Activated CD8-positive, alpha-beta T cell treated with anti-CD3 and anti-CD28 coated beads for 36 hours (primary cell): ENCODE data around the gene PSMA6. TPM values are rescaled to one million over a fixed set of nuclear protein-coding genes. Genes with fewer than 3 reads are reported as not detected.

ENCODE experiments used
- ATAC-seq: fragments of 200-7000 bp; cut with Tn5 transposase; one replicate; pipeline ENCODE4 v1.10.0; 2021; ENCODE audit warnings: mild to moderate bottlenecking, moderate library complexity
- CTCF ChIA-PET: fragments of 350-600 bp; sonication (Branson Sonifier 250); formaldehyde crosslinking; loops from one replicate; lab custom pipeline; 2021; ENCODE audit warnings: antibody characterized with exemption; lab: Charles Lee
- POLR2A ChIA-PET: fragments of 350-600 bp; sonication (Branson Sonifier 250); formaldehyde crosslinking; loops from one replicate; lab custom pipeline; 2021; ENCODE audit warnings: antibody characterized with exemption; lab: Charles Lee
- DNase-seq: peaks from one replicate; pipeline ENCODE4 v3.0.0-alpha.2; 2020
- H3K27ac Mint-ChIP-seq: one replicate; pipeline ENCODE4 v1.8.0; 2021; ENCODE audit warnings: mild to moderate bottlenecking, mixed read lengths
- H3K27me3 Mint-ChIP-seq: one replicate; pipeline ENCODE4 v1.8.0; 2021; ENCODE audit warnings: mixed read lengths
- H3K36me3 Mint-ChIP-seq: one replicate; pipeline ENCODE4 v1.8.0; 2021; ENCODE audit warnings: low read depth, mixed read lengths
- H3K4me1 Mint-ChIP-seq: one replicate; pipeline ENCODE4 v1.8.0; 2021; ENCODE audit warnings: low read depth, mixed read lengths
- H3K4me3 Mint-ChIP-seq: one replicate; pipeline ENCODE4 v1.8.0; 2021; ENCODE audit warnings: mild to moderate bottlenecking, moderate library complexity, mixed read lengths
- H3K9me3 Mint-ChIP-seq: one replicate; pipeline ENCODE4 v1.8.0; 2021; ENCODE audit warnings: mixed read lengths
- intact Hi-C: fragments of 100-400 bp; cut with micrococcal nuclease; formaldehyde crosslinking; loops from one replicate; pipeline ENCODE4 v1.10.0; 2022
- total RNA-seq, 2 experiments: library from RNA; stranded (reverse); gene quantifications; one replicate each; pipeline ENCODE4 v1.2.3, GENCODE V29; 2021
- TF ChIP-seq, protein P1 (sequence below): fragments of 200-600 bp; IDR thresholded peaks from one replicate; pipeline ENCODE4 v1.8.0; 2022; ENCODE audit warnings: antibody characterized with exemption, mild to moderate bottlenecking

Gene PSMA6
- total RNA-seq, 2 experiments from 2014 or later = 361 to 393 TPM

DNA sequence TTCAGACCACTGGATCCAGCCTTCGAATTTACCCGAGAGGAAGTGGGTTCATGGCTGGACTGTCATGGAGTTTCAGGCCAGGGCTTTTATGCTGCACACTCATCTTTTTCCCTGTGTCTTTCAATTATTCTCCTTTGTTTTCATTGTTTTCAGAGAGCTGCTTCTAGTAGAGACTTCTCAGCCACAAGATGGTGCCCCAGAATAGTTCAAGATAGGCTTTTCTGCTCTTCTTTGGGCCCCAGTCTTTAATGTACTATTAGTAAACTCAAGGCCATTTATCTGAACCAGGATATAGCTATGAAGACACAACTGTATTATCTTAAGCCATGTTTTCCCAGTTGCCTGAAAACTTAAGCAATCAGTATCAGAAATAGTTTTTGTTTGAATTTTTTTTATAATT lies 30.4 kb upstream of the PSMA6 start:
- ATAC-seq (no peak), DNase-seq (no peak)
- H3K27ac Mint-ChIP-seq = no peak overlapping the region
- POLR2A ChIA-PET = no interaction called here
- intact Hi-C loops = no loop called here
- no peaks in the 10 kb centered on the region for H3K27me3 Mint-ChIP-seq
- peaks cover 8% of the 10 kb centered on the region for H3K36me3 Mint-ChIP-seq
- no peaks in the 10 kb centered on the region for H3K9me3 Mint-ChIP-seq
- H3K4me3 Mint-ChIP-seq = no peak overlapping the region
- CTCF ChIA-PET = interaction anchor here (0.7 to 3.0 kb wide), 11 partner anchors 20 to 160 kb away, joined by 3 to 9 read pairs (median 4); partner anchors contain the start of gene NFKBIA
- TF ChIP-seq, protein P1, sequence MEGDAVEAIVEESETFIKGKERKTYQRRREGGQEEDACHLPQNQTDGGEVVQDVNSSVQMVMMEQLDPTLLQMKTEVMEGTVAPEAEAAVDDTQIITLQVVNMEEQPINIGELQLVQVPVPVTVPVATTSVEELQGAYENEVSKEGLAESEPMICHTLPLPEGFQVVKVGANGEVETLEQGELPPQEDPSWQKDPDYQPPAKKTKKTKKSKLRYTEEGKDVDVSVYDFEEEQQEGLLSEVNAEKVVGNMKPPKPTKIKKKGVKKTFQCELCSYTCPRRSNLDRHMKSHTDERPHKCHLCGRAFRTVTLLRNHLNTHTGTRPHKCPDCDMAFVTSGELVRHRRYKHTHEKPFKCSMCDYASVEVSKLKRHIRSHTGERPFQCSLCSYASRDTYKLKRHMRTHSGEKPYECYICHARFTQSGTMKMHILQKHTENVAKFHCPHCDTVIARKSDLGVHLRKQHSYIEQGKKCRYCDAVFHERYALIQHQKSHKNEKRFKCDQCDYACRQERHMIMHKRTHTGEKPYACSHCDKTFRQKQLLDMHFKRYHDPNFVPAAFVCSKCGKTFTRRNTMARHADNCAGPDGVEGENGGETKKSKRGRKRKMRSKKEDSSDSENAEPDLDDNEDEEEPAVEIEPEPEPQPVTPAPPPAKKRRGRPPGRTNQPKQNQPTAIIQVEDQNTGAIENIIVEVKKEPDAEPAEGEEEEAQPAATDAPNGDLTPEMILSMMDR = no peak
- H3K4me1 Mint-ChIP-seq = peaks cover 3% of the 10 kb centered on the region

DNA sequence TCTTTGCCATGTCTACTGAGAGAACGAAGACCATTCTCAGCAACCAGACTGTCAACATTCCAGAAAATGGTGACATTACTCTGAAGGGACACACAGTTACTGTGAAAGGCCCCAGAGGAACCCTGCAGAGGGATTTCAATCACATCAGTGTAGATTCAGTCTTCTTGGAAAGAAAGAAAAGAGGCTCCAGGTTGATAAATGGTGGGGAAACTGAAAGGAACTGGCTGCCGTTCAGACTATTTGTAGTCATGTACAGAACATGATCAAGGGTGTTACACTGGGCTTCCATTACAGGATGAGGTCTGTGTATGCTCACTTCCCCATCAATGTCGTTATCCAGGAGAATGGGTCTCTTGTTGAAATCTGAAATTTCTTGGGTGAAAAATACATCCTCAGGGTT lies 29.7 kb upstream of the PSMA6 start:
- Mint-ChIP-seq H3K36me3 (peaks cover 12% of the 10 kb centered on the region), H3K4me1 (peaks cover 3% of the 10 kb centered on the region), H3K27ac (peak overlapping the region; percentile 36), H3K27me3 (no peaks in the 10 kb centered on the region), H3K4me3 (no peak overlapping the region), H3K9me3 (no peaks in the 10 kb centered on the region)
- intact Hi-C loops = no loop called here
- ChIA-PET CTCF (interaction anchor here (0.7 to 3.0 kb wide), 12 partner anchors 19 to 160 kb away, joined by 3 to 9 read pairs (median 4); partner anchors contain the start of gene NFKBIA), POLR2A (interaction anchor here (0.5 kb wide), 1 partner anchor 806 kb away, joined by 3 read pairs; no protein-coding TSS in a partner anchor)
- TF ChIP-seq, protein P1 = no peak
- no peak for DNase-seq
- no peak for ATAC-seq

DNA sequence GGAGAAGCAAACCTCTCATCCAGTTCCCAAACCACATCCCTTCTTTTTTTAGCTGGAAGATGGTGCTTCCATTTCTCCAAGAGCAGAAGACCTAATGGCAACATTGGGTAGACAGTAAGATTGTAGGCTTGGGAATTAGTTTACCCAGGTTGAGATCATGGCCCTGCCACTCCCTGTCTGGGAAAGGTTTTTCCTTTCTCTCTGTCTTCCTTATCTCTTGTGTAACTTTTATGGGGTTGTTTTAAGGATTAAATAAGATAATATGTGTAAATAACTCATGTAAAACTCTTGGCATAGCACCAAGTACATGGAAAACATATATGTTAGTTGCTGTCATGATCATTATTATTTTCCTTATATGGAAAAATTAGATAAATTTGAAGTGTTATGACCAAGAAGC lies 23.2 kb upstream of the PSMA6 start:
- ChIA-PET POLR2A (interaction anchor here (1.8 kb wide), 1 partner anchor 17 kb away, joined by 7 read pairs; no protein-coding TSS in a partner anchor), CTCF (interaction anchor here (2.0 kb wide), 1 partner anchor 128 kb away, joined by 7 read pairs; no protein-coding TSS in a partner anchor)
- H3K9me3 Mint-ChIP-seq = no peaks in the 10 kb centered on the region
- H3K36me3 Mint-ChIP-seq = peaks cover 11% of the 10 kb centered on the region
- H3K27me3 Mint-ChIP-seq = no peaks in the 10 kb centered on the region
- TF ChIP-seq, protein P1 = no peak
- H3K27ac Mint-ChIP-seq = no peak overlapping the region
- no peaks in the 10 kb centered on the region for H3K4me1 Mint-ChIP-seq
- ATAC-seq (no peak), DNase-seq (no peak)
- no peak overlapping the region for H3K4me3 Mint-ChIP-seq
- intact Hi-C loops = no loop called here

DNA sequence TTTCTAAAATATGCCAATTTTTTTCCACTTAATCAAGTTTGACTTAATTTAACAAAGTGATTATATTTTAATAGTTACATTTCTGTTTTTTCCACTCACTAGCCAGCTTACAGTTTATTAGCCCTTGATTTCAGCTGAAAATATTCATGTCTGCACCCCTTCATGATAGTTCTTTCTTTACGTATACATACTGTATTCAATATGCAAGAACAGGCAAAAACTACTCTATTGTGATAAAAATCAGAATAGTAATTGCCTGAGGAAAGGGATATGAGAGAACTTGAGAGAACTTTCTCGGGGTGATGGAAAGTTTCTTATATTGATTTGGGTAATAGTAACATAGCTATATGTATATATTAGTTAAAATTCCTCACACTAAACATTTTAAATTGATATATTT lies 17.4 kb upstream of the PSMA6 start:
- CTCF ChIA-PET = interaction anchor here (0.9 to 1.2 kb wide), 3 partner anchors 9 to 139 kb away, joined by 3 to 4 read pairs (median 3); no protein-coding TSS in a partner anchor
- intact Hi-C loops = no loop called here
- Mint-ChIP-seq H3K9me3 (no peaks in the 10 kb centered on the region), H3K27me3 (no peaks in the 10 kb centered on the region), H3K4me1 (no peaks in the 10 kb centered on the region), H3K36me3 (peaks cover 9% of the 10 kb centered on the region), H3K4me3 (no peak overlapping the region), H3K27ac (no peak overlapping the region)
- no peak for ATAC-seq
- TF ChIP-seq, protein P1 = no peak
- no peak for DNase-seq
- POLR2A ChIA-PET = no interaction called here

DNA sequence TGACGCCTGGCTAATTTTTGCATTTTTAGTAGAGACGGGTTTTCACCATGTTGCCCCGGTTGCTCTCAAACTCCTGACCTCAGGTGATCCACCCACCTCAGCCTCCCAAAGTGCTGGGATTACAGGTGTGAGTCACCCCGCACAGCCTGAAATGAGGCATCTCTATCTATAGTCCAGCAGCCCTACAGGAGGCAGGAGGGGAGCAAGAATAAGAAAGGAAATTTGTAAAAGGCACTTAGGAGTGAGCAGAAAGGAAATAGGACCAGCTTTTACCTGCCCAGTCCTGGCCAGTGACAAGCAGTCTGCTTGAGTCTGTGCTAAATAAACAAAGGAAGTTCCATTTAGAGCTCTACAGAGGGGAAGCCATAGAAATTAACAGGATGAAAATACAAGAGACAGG lies 15.0 kb upstream of the PSMA6 start:
- ChIA-PET CTCF (no interaction called here), POLR2A (interaction anchor here (0.6 kb wide), 1 partner anchor 18 kb away, joined by 3 read pairs; no protein-coding TSS in a partner anchor)
- Mint-ChIP-seq H3K9me3 (no peaks in the 10 kb centered on the region), H3K27me3 (no peaks in the 10 kb centered on the region), H3K4me3 (no peak overlapping the region), H3K36me3 (peaks cover 13% of the 10 kb centered on the region), H3K4me1 (no peaks in the 10 kb centered on the region), H3K27ac (no peak overlapping the region)
- DNase-seq (no peak), ATAC-seq (no peak)
- TF ChIP-seq, protein P1 = no peak
- intact Hi-C loops = no loop called here
